ENCODE data around the gene SMOC1. TPM values are rescaled to one million over a fixed set of nuclear protein-coding genes. Genes with fewer than 3 reads are reported as not detected.

Gene SMOC1
- total RNA-seq, 3 donors from 2014 or later (not counting 1 experiment from before 2014, with no cell fraction given), result not detected

GRCh38 chr14:70020352-70021170, 141.3 kb downstream of the SMOC1 start:
- Histone ChIP-seq H3K4me3 (ENCODE audit: low read length) (no peak overlapping the region), H3K4me1 (ENCODE audit: control insufficient read depth, insufficient read depth, low read length) (peaks cover 13% of the 10 kb centered on the region), H3K36me3 (ENCODE audit: control insufficient read depth, insufficient read depth, low read length) (no peaks in the 10 kb centered on the region), H3K27me3 (ENCODE audit: control insufficient read depth, insufficient read depth, low read length) (no peaks in the 10 kb centered on the region), H3K27ac (ENCODE audit: low read length) (no peak overlapping the region), H3K9me3 (ENCODE audit: control insufficient read depth, insufficient read depth, low read length) (no peaks in the 10 kb centered on the region)
- intact Hi-C loops (cut with micrococcal nuclease), result loop anchor here (10.0 kb wide), 1 partner anchor 436 kb away; no protein-coding TSS in a partner anchor
- no peak for TF ChIP-seq CTCF (IDR thresholded peaks at IDR 0.05)
- no peak overlapping the region for H3K27ac Mint-ChIP-seq
- H3K4me3 Mint-ChIP-seq, result no peak overlapping the region
- no peaks in the 10 kb centered on the region for H3K36me3 Mint-ChIP-seq
- 65% methylated on average over 8 of the region's 8 CpGs for WGBS (ENCODE audit: insufficient coverage)
- no peaks in the 10 kb centered on the region for H3K9me3 Mint-ChIP-seq
- DNase-seq, result no peak
- H3K27me3 Mint-ChIP-seq (ENCODE audit: low read depth in 2 of 2), result peaks cover 0 to 6% of the 10 kb centered on the region in 2 donors
- peaks cover 21 to 24% of the 10 kb centered on the region in 2 donors for H3K4me1 Mint-ChIP-seq
- ATAC-seq, result no peak

GRCh38 chr14:70021548-70022220, 142.5 kb downstream of the SMOC1 start:
- Histone ChIP-seq H3K4me1 (ENCODE audit: control insufficient read depth, insufficient read depth, low read length) (peaks cover 13% of the 10 kb centered on the region), H3K36me3 (ENCODE audit: control insufficient read depth, insufficient read depth, low read length) (no peaks in the 10 kb centered on the region), H3K27me3 (ENCODE audit: control insufficient read depth, insufficient read depth, low read length) (no peaks in the 10 kb centered on the region), H3K9me3 (ENCODE audit: control insufficient read depth, insufficient read depth, low read length) (no peaks in the 10 kb centered on the region), H3K4me3 (ENCODE audit: low read length) (no peak overlapping the region), H3K27ac (ENCODE audit: low read length) (no peak overlapping the region)
- Mint-ChIP-seq H3K27ac (no peak overlapping the region), H3K4me3 (no peak overlapping the region), H3K4me1 (peaks cover 21 to 24% of the 10 kb centered on the region in 2 donors), H3K36me3 (no peaks in the 10 kb centered on the region), H3K9me3 (no peaks in the 10 kb centered on the region), H3K27me3 (ENCODE audit: low read depth in 2 of 2) (peaks cover 0 to 5% of the 10 kb centered on the region in 2 donors)
- DNase-seq (no peak), ATAC-seq (no peak)
- no peak for TF ChIP-seq CTCF (IDR thresholded peaks at IDR 0.05)
- intact Hi-C loops (cut with micrococcal nuclease), result loop anchor here (10.0 kb wide), 1 partner anchor 437 kb away; no protein-coding TSS in a partner anchor
- 85% methylated on average over 8 of the region's 8 CpGs for WGBS (ENCODE audit: insufficient coverage)

DNA sequence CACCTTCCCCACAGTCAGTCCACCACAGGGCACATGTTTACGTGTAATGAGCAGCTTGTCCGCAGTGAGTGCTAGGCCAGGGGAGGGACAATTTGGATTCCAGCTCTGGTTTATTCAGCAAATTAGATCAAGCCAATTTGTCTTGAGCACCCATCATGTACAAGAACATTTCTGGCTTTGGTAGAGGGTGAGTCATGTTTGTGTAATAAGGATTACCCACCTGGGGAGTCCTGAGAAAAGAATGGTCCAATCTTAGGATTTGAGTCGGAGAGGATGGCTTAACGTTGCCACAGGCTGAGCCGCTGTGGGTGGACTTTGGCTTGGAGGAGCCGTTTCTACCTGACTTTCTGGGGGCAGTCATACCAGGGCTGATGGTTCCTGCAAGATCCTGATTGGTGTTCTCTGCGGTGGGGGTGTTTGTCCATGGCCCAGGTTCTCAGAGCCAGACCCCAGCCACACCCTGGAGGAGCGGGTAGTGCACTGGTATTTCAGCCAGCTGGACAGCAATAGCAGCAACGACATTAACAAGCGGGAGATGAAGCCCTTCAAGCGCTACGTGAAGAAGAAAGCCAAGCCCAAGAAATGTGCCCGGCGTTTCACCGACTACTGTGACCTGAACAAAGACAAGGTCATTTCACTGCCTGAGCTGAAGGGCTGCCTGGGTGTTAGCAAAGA, 143.7 kb downstream of the SMOC1 start:
- H3K27ac ChIP-seq (ENCODE audit: low read length), result no peak overlapping the region
- Mint-ChIP-seq H3K4me1 (peaks cover 14 to 20% of the 10 kb centered on the region in 2 donors), H3K27me3 (ENCODE audit: low read depth in 2 of 2) (peaks cover 0 to 5% of the 10 kb centered on the region in 2 donors), H3K36me3 (no peaks in the 10 kb centered on the region), H3K4me3 (no peak overlapping the region), H3K9me3 (no peaks in the 10 kb centered on the region), H3K27ac (no peak overlapping the region)
- ATAC-seq, result no peak
- H3K4me3 ChIP-seq (ENCODE audit: low read length), result no peak overlapping the region
- TF ChIP-seq CTCF (IDR thresholded peaks at IDR 0.05), result no peak
- no peaks in the 10 kb centered on the region for H3K9me3 ChIP-seq (ENCODE audit: control insufficient read depth, insufficient read depth, low read length)
- intact Hi-C loops (cut with micrococcal nuclease), result loop anchor here (10.0 kb wide), 1 partner anchor 438 kb away; no protein-coding TSS in a partner anchor
- H3K27me3 ChIP-seq (ENCODE audit: control insufficient read depth, insufficient read depth, low read length), result no peaks in the 10 kb centered on the region
- no peak for DNase-seq
- WGBS (ENCODE audit: insufficient coverage), result 95% methylated on average over 15 of the region's 15 CpGs
- no peaks in the 10 kb centered on the region for H3K36me3 ChIP-seq (ENCODE audit: control insufficient read depth, insufficient read depth, low read length)
- peaks cover 13% of the 10 kb centered on the region for H3K4me1 ChIP-seq (ENCODE audit: control insufficient read depth, insufficient read depth, low read length)
